Adrenal gland (tissue), 5 donors: ENCODE results near the gene SMURF1.

Experiments used
- CTCF ChIP-seq, 6 experiments: fragments of 450-650 bp in 4 of 6; fragments of 200-600 bp in 2 of 6; sonication (generic) in 1 of 6; IDR thresholded peaks; 1 replicate in 5 of 6; 2 replicates in 1 of 6; pipeline versions ENCODE4 v1.5.1 to v1.8.0; 2016 to 2021; ENCODE audit warnings: antibody characterized with exemption in 6 of 6, mild to moderate bottlenecking in 2 of 6, moderate library complexity in 1 of 6
- POLR2A ChIP-seq, 2 donors: fragments of 450-650 bp; IDR thresholded peaks; one replicate each; pipeline ENCODE4 v1.6.1; 2017; ENCODE audit warnings: antibody characterized with exemption in 2 of 2, mild to moderate bottlenecking in 2 of 2, moderate library complexity in 1 of 2
- donor health status: DM: no; HTN: no; CAD: no.

GRCh38 chr7:99121496-99122021 lies 22.3 kb downstream of the SMURF1 start:
- TF ChIP-seq CTCF (IDR thresholded peaks at IDR 0.05) (no peak), POLR2A (IDR thresholded peaks at IDR 0.05) (no peak)
